Rectal smooth muscle tissue (tissue), 1 donor: ENCODE results near the gene FGGY.
"Not testable (repeated sequence)": the region's sequence is repeated elsewhere in the genome, so short reads cannot be mapped to it uniquely, and the experiment has no call there.

Source experiments
- H3K27ac ChIP-seq: one replicate; pipeline ENCODE4 v1.7.0; 2013; ENCODE audit warnings: low read depth, low read length, inconsistent platforms
- H3K27me3 ChIP-seq: one replicate; pipeline ENCODE4 v1.7.0; 2013; ENCODE audit warnings: low read length; ENCODE audit not compliant: control insufficient read depth, insufficient read depth
- H3K36me3 ChIP-seq: one replicate; pipeline ENCODE4 v1.7.0; 2013; ENCODE audit warnings: low read length; ENCODE audit not compliant: control insufficient read depth, insufficient read depth
- H3K4me1 ChIP-seq: one replicate; pipeline ENCODE4 v1.7.0; 2013; ENCODE audit warnings: low read length; ENCODE audit not compliant: control insufficient read depth, insufficient read depth
- H3K4me3 ChIP-seq: one replicate; pipeline ENCODE4 v1.7.0; 2013; ENCODE audit warnings: low read length
- H3K9ac ChIP-seq: one replicate; pipeline ENCODE4 v1.7.0; 2013; ENCODE audit warnings: low read length

Gene FGGY

DNA sequence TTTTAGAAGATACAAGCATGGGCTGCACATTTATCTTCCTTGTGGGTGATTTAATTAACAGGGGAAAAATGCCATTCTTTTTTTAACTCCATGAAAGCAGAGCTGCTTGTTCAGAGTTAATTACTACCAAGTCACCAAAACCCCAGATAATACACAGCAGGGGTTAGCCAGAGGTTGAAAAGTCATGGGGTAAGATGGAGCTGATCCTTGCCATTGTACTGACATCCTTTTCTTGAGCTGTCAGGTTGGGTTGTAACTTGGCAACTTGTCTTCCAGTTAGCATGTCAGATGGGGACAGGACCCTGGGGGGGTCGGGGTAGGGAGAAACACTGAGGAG is 260.6 kb downstream of the FGGY start:
- Histone ChIP-seq H3K4me1 (no peaks in the 10 kb centered on the region), H3K27ac (no peak overlapping the region), H3K4me3 (no peak overlapping the region), H3K9ac (no peak overlapping the region), H3K36me3 (no peaks in the 10 kb centered on the region), H3K27me3 (no peaks in the 10 kb centered on the region)

DNA sequence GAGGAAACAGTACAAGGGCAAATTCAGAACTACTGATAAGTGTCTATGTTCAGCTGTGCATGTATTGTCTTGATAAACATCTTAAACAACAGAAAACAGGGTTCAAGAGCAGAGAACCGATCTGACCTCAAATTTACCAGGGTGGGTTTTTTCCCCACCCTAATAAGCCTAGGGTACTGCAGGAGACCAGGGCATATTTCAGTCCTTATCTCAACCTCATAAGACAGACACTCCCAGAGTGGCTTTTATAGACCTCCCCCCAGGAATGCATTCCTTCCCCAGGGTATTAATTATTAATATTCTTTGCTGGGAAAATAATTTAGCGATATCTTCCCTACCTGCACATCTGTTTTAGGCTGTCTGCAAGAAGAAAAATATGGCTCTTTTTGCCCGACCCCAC is 261.7 kb downstream of the FGGY start:
- not testable (repeated sequence) for H3K4me3 ChIP-seq, H3K27ac ChIP-seq, H3K36me3 ChIP-seq, H3K27me3 ChIP-seq, H3K9ac ChIP-seq, H3K4me1 ChIP-seq

- peaks cover 1% of the 10 kb centered on the region for H3K4me1 ChIP-seq
- H3K27ac ChIP-seq, result no peak overlapping the region
- no peak overlapping the region for H3K9ac ChIP-seq
- H3K4me3 ChIP-seq, result no peak overlapping the region
- H3K36me3 ChIP-seq, result no peaks in the 10 kb centered on the region
- no peaks in the 10 kb centered on the region for H3K27me3 ChIP-seq
These were observed 264.0 kb downstream of the FGGY start for GRCh38 chr1:59560807-59561450.

DNA sequence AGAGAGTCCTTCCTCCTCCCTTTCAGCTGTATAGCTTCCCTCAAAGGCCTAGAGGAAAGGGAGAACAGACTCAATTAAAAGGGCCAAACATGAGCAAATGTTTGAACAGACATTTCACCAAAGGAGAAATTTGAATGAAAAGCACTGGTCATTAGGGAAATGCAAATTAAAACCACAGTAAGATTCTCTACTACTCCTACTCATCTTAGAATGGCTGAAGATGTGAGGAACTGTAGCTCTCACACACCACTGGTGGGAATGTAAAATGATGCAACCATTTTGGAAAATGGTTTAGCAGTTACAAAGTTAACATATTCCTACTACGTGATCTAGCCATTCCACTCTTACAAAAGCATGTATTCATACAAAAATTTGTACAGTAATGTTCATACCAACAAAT is 264.9 kb downstream of the FGGY start:
- peaks cover 2% of the 10 kb centered on the region for H3K4me1 ChIP-seq
- no peak overlapping the region for H3K4me3 ChIP-seq
- H3K27ac ChIP-seq, result no peak overlapping the region
- H3K9ac ChIP-seq, result no peak overlapping the region
- no peaks in the 10 kb centered on the region for H3K36me3 ChIP-seq
- no peaks in the 10 kb centered on the region for H3K27me3 ChIP-seq

- H3K36me3 ChIP-seq, result no peaks in the 10 kb centered on the region
- no peak overlapping the region for H3K4me3 ChIP-seq
- no peak overlapping the region for H3K9ac ChIP-seq
- no peak overlapping the region for H3K27ac ChIP-seq
- no peaks in the 10 kb centered on the region for H3K27me3 ChIP-seq
- peaks cover 2% of the 10 kb centered on the region for H3K4me1 ChIP-seq
These were observed 267.4 kb downstream of the FGGY start for GRCh38 chr1:59564192-59564891.

- no peak overlapping the region for H3K4me3 ChIP-seq
- peaks cover 2% of the 10 kb centered on the region for H3K4me1 ChIP-seq
- H3K9ac ChIP-seq, result no peak overlapping the region
- H3K36me3 ChIP-seq, result no peaks in the 10 kb centered on the region
- peak overlapping the region; percentile 44 for H3K27ac ChIP-seq
- no peaks in the 10 kb centered on the region for H3K27me3 ChIP-seq
These were observed 268.9 kb downstream of the FGGY start for GRCh38 chr1:59565611-59566410.

DNA sequence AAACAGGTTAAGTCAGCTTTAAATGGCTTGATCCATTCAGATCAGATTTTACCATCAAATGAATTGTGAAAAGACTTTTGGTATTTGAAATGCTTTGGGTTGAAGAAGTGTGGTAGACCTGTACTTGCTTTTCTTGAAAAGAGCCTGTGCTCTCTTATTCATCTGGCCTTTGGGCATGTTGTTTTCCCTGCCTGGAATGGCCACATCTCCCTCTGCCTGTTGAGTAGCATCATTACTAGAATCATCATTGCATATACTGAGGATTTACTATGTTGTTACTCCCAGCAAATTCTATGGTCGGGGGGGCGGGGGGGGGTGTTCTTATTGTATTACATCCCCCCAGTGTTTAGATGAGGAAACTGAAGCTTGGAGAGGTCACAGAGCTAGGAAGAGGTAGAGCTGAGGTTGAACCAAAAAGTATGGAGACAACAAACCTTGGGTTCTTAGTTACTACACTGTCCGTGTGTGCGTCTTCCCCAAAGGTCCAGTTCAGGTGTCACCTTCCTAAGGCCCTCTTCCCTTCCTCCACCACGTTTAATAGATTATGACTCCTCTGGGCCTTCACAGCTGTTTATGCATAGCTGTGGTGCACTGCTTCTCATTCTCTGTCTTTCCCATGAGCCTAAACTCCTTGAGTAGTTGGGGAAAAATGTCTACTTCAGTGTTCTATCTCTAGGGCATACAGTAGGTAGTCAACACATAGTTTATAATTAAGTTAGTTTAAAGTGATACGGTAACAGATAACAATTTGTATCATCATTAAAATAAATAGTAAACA is 271.5 kb downstream of the FGGY start:
- Histone ChIP-seq H3K27ac (no peak overlapping the region), H3K9ac (no peak overlapping the region), H3K27me3 (no peaks in the 10 kb centered on the region), H3K36me3 (no peaks in the 10 kb centered on the region), H3K4me1 (peaks cover 2% of the 10 kb centered on the region), H3K4me3 (no peak overlapping the region)

GRCh38 chr1:59569198-59569597 is 272.3 kb downstream of the FGGY start:
- H3K9ac ChIP-seq, result no peak overlapping the region
- H3K36me3 ChIP-seq, result no peaks in the 10 kb centered on the region
- no peak overlapping the region for H3K27ac ChIP-seq
- H3K4me1 ChIP-seq, result peaks cover 2% of the 10 kb centered on the region
- no peaks in the 10 kb centered on the region for H3K27me3 ChIP-seq
- H3K4me3 ChIP-seq, result no peak overlapping the region

DNA sequence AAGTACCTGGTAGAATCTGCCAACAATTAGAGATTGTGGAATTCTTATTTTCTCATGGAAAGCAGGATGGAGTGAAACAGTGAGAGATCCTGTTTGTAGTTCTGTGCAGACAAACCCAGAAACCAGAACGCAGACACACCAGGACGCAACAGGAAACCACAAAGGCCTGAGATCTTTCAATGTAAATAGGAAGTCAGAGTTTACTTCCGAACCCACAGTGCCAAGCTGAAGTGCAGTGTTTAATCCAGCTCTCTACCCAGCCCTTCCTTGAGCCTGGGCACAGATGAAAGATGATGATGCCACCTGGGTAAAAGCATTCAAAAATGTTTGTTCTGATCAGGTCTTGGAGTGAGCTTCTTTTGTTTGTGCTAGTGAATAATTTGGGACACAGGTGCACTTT is 273.6 kb downstream of the FGGY start:
- no peaks in the 10 kb centered on the region for H3K36me3 ChIP-seq
- H3K4me1 ChIP-seq, result peaks cover 2% of the 10 kb centered on the region
- no peak overlapping the region for H3K9ac ChIP-seq
- no peaks in the 10 kb centered on the region for H3K27me3 ChIP-seq
- H3K4me3 ChIP-seq, result no peak overlapping the region
- H3K27ac ChIP-seq, result no peak overlapping the region

GRCh38 chr1:59574085-59574484 is 277.2 kb downstream of the FGGY start:
- Histone ChIP-seq H3K9ac (no peak overlapping the region), H3K4me1 (no peaks in the 10 kb centered on the region), H3K27ac (no peak overlapping the region), H3K27me3 (no peaks in the 10 kb centered on the region), H3K36me3 (no peaks in the 10 kb centered on the region), H3K4me3 (no peak overlapping the region)

GRCh38 chr1:59577774-59578173 is 280.9 kb downstream of the FGGY start:
- no peak overlapping the region for H3K4me3 ChIP-seq
- no peak overlapping the region for H3K27ac ChIP-seq

DNA sequence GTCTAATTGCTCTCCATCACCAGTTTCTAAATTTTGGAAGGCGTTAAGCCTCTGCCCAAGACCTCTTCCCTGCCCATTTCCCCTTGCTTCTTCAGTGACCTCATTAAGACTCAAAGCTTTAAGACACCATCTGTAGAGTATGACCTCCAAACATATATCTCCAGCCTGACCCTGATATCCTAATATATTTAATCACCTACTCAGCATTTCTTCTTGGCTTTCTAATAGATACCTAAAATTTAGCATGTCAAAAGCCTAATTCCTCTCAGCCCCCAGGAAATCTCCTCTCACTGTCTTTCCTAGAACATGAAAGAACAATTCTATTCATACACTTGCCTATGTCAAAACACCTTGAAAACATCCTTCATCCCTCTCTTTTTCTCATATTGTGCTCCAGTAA is 282.3 kb downstream of the FGGY start:
- Histone ChIP-seq H3K27ac (no peak overlapping the region), H3K4me1 (no peaks in the 10 kb centered on the region), H3K27me3 (no peaks in the 10 kb centered on the region), H3K9ac (no peak overlapping the region), H3K4me3 (no peak overlapping the region), H3K36me3 (no peaks in the 10 kb centered on the region)

More at GRCh38 chr1:59577774-59578173, 280.9 kb downstream of the FGGY start:
- Histone ChIP-seq H3K36me3 (no peaks in the 10 kb centered on the region), H3K27me3 (no peaks in the 10 kb centered on the region), H3K9ac (no peak overlapping the region), H3K4me1 (no peaks in the 10 kb centered on the region)
